GM23338 (cell line): ENCODE results near the gene MUC13.

Experiments used
- CREB1 ChIP-seq: fragments of 250-450 bp; sonication (Bioruptor Pico); IDR thresholded peaks from 2 replicates; pipeline ENCODE4 v1.5.0; 2020; ENCODE audit warnings: low read depth, mild to moderate bottlenecking, moderate library complexity
- EZH2 ChIP-seq: fragments of 200-600 bp; sonication (generic); IDR thresholded peaks from one replicate; pipeline ENCODE4 v1.8.0; 2017; ENCODE audit warnings: antibody characterized with exemption, mild to moderate bottlenecking, low read depth; ENCODE audit not compliant: unreplicated experiment
- EZH2phosphoT487 ChIP-seq: fragments of 200-600 bp; sonication (generic); IDR thresholded peaks from one replicate; pipeline ENCODE4 v1.8.1; 2018; ENCODE audit warnings: antibody characterized with exemption; ENCODE audit not compliant: unreplicated experiment
- JUNB ChIP-seq: IDR thresholded peaks from one replicate; pipeline ENCODE4 v1.6.1; 2016; ENCODE audit warnings: antibody characterized with exemption; ENCODE audit not compliant: unreplicated experiment
- NANOG ChIP-seq: IDR thresholded peaks from 2 replicates; pipeline ENCODE4 v1.6.1; 2016; ENCODE audit warnings: antibody characterized with exemption, borderline replicate concordance
- POLR2AphosphoS5 ChIP-seq: IDR thresholded peaks from 2 replicates; pipeline ENCODE4 v1.6.1; 2016; ENCODE audit warnings: antibody characterized with exemption, low read depth
- STAT1 ChIP-seq: IDR thresholded peaks from one replicate; pipeline ENCODE4 v1.6.1; 2016; ENCODE audit warnings: antibody characterized with exemption; ENCODE audit not compliant: unreplicated experiment
- ZNF114 ChIP-seq: fragments of 250-450 bp; sonication (Bioruptor Pico); IDR thresholded peaks from 2 replicates; pipeline ENCODE4 v1.5.0; 2020; ENCODE audit warnings: mild to moderate bottlenecking, moderate library complexity
- ZNF331 ChIP-seq: fragments of 250-450 bp; sonication (Bioruptor Pico); IDR thresholded peaks from 2 replicates; pipeline ENCODE4 v1.5.0; 2020; ENCODE audit warnings: low read depth, mild to moderate bottlenecking, moderate library complexity
- TF ChIP-seq, protein P1 (sequence below), 2 experiments: fragments of 200-600 bp in 1 of 2; sonication (generic) in 1 of 2; conservative IDR thresholded peaks; 2 replicates each; pipeline versions ENCODE4 v1.5.1 to v1.6.1; 2016 to 2017; ENCODE audit warnings: antibody characterized with exemption in 2 of 2, low read depth in 2 of 2, mild to moderate bottlenecking in 2 of 2, moderate library complexity in 1 of 2
- TF ChIP-seq, protein P2 (sequence below): IDR thresholded peaks from one replicate; pipeline ENCODE4 v1.6.1; 2018; ENCODE audit warnings: antibody characterized with exemption; ENCODE audit not compliant: unreplicated experiment
- TF ChIP-seq, protein P3 (sequence below): IDR thresholded peaks from 2 replicates; pipeline ENCODE4 v1.6.1; 2016; ENCODE audit warnings: antibody characterized with exemption

DNA sequence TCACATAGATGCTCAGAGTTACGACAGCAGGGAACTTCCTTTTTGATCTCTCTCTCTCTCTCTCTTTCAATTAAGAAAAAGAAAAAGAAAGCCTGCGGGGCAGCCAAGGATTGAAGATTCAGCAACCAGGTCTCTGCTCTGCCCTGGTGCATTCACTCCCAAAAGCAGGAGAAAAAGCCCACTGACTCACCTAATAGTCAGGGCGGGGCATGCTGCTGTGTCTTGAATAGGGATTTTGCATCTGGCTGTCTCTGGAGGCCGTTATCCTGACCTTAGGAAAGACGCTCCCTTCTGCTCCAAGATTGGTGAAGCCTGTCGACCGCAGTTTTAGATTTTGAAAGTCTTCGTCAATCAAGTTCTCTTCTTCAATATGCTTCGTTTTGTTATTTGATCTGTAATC is 26.6 kb downstream of the MUC13 start:
- TF ChIP-seq EZH2: no peak
- TF ChIP-seq, protein P1, sequence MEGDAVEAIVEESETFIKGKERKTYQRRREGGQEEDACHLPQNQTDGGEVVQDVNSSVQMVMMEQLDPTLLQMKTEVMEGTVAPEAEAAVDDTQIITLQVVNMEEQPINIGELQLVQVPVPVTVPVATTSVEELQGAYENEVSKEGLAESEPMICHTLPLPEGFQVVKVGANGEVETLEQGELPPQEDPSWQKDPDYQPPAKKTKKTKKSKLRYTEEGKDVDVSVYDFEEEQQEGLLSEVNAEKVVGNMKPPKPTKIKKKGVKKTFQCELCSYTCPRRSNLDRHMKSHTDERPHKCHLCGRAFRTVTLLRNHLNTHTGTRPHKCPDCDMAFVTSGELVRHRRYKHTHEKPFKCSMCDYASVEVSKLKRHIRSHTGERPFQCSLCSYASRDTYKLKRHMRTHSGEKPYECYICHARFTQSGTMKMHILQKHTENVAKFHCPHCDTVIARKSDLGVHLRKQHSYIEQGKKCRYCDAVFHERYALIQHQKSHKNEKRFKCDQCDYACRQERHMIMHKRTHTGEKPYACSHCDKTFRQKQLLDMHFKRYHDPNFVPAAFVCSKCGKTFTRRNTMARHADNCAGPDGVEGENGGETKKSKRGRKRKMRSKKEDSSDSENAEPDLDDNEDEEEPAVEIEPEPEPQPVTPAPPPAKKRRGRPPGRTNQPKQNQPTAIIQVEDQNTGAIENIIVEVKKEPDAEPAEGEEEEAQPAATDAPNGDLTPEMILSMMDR (conservative IDR thresholded peaks at IDR 0.05; ENCODE audit: low read depth in 2 of 2): no peak
- TF ChIP-seq POLR2AphosphoS5: no peak
- TF ChIP-seq CREB1 (CRISPR knock-in tag): no peak
- no peak for TF ChIP-seq JUNB
- TF ChIP-seq, protein P2, sequence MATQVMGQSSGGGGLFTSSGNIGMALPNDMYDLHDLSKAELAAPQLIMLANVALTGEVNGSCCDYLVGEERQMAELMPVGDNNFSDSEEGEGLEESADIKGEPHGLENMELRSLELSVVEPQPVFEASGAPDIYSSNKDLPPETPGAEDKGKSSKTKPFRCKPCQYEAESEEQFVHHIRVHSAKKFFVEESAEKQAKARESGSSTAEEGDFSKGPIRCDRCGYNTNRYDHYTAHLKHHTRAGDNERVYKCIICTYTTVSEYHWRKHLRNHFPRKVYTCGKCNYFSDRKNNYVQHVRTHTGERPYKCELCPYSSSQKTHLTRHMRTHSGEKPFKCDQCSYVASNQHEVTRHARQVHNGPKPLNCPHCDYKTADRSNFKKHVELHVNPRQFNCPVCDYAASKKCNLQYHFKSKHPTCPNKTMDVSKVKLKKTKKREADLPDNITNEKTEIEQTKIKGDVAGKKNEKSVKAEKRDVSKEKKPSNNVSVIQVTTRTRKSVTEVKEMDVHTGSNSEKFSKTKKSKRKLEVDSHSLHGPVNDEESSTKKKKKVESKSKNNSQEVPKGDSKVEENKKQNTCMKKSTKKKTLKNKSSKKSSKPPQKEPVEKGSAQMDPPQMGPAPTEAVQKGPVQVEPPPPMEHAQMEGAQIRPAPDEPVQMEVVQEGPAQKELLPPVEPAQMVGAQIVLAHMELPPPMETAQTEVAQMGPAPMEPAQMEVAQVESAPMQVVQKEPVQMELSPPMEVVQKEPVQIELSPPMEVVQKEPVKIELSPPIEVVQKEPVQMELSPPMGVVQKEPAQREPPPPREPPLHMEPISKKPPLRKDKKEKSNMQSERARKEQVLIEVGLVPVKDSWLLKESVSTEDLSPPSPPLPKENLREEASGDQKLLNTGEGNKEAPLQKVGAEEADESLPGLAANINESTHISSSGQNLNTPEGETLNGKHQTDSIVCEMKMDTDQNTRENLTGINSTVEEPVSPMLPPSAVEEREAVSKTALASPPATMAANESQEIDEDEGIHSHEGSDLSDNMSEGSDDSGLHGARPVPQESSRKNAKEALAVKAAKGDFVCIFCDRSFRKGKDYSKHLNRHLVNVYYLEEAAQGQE: no peak
- TF ChIP-seq ZNF114 (CRISPR knock-in tag): no peak
- no peak for TF ChIP-seq ZNF331 (CRISPR knock-in tag)
- no peak for TF ChIP-seq EZH2phosphoT487
- TF ChIP-seq, protein P3, sequence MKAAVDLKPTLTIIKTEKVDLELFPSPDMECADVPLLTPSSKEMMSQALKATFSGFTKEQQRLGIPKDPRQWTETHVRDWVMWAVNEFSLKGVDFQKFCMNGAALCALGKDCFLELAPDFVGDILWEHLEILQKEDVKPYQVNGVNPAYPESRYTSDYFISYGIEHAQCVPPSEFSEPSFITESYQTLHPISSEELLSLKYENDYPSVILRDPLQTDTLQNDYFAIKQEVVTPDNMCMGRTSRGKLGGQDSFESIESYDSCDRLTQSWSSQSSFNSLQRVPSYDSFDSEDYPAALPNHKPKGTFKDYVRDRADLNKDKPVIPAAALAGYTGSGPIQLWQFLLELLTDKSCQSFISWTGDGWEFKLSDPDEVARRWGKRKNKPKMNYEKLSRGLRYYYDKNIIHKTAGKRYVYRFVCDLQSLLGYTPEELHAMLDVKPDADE: no peak
- TF ChIP-seq NANOG: no peak
- no peak for TF ChIP-seq STAT1
